Measurements from ENCODE around the gene CDK7. TPM values are rescaled to one million over a fixed set of nuclear protein-coding genes. Genes with fewer than 3 reads are reported as not detected.

Gene CDK7
- total and polyA plus RNA-seq, 9 donors = 15.9 to 24.4 (median 19.4) TPM

GRCh38 chr5:69285448-69286116 lies 50.9 kb downstream of the CDK7 start:
- Histone ChIP-seq H3K4me3 (ENCODE audit: low read length) (no peak overlapping the region), H3K27me3 (ENCODE audit: control insufficient read depth, insufficient read depth, low read length) (no peaks in the 10 kb centered on the region), H3K36me3 (ENCODE audit: control insufficient read depth, insufficient read depth, low read length) (peaks cover 8% of the 10 kb centered on the region), H3K9me3 (replicated peaks; ENCODE audit: control insufficient read depth, low read depth, low read length) (no peaks in the 10 kb centered on the region), H3K4me1 (ENCODE audit: control insufficient read depth, insufficient read depth, low read length) (no peaks in the 10 kb centered on the region), H3K27ac (ENCODE audit: low read length) (no peak overlapping the region)
- 87% methylated on average over 2 of the region's 5 CpGs for WGBS (ENCODE audit: insufficient coverage)
- DNase-seq = no peak

- H3K27me3 ChIP-seq (ENCODE audit: control insufficient read depth, insufficient read depth, low read length) = no peaks in the 10 kb centered on the region
- H3K36me3 ChIP-seq (ENCODE audit: control insufficient read depth, insufficient read depth, low read length) = no peaks in the 10 kb centered on the region
- no peaks in the 10 kb centered on the region for H3K9me3 ChIP-seq (replicated peaks; ENCODE audit: control insufficient read depth, low read depth, low read length)
- no peaks in the 10 kb centered on the region for H3K4me1 ChIP-seq (ENCODE audit: control insufficient read depth, insufficient read depth, low read length)
- no peak overlapping the region for H3K27ac ChIP-seq (ENCODE audit: low read length)
- H3K4me3 ChIP-seq (ENCODE audit: low read length) = no peak overlapping the region
- no peak for DNase-seq
- WGBS (ENCODE audit: insufficient coverage) = 50% methylated on average over 1 of the region's 2 CpGs
These were observed 53.4 kb downstream of the CDK7 start for GRCh38 chr5:69288069-69288468.

GRCh38 chr5:69288688-69289087 lies 54.0 kb downstream of the CDK7 start:
- WGBS (ENCODE audit: insufficient coverage) = no CpG with 5 or more reads among the region's 1 CpG
- no peaks in the 10 kb centered on the region for H3K27me3 ChIP-seq (ENCODE audit: control insufficient read depth, insufficient read depth, low read length)
- H3K4me3 ChIP-seq (ENCODE audit: low read length) = no peak overlapping the region
- no peaks in the 10 kb centered on the region for H3K36me3 ChIP-seq (ENCODE audit: control insufficient read depth, insufficient read depth, low read length)
- no peaks in the 10 kb centered on the region for H3K4me1 ChIP-seq (ENCODE audit: control insufficient read depth, insufficient read depth, low read length)
- no peak overlapping the region for H3K27ac ChIP-seq (ENCODE audit: low read length)
- no peak for DNase-seq
- no peaks in the 10 kb centered on the region for H3K9me3 ChIP-seq (replicated peaks; ENCODE audit: control insufficient read depth, low read depth, low read length)

GRCh38 chr5:69292306-69292705 lies 57.6 kb downstream of the CDK7 start:
- H3K36me3 ChIP-seq (ENCODE audit: control insufficient read depth, insufficient read depth, low read length) = no peaks in the 10 kb centered on the region

GRCh38 chr5:69293882-69294281 lies 59.2 kb downstream of the CDK7 start:
- no peak overlapping the region for H3K27ac ChIP-seq (ENCODE audit: low read length)
- no peak overlapping the region for H3K4me3 ChIP-seq (ENCODE audit: low read length)
- WGBS (ENCODE audit: insufficient coverage) = no CpG with 5 or more reads among the region's 1 CpG
- no peaks in the 10 kb centered on the region for H3K36me3 ChIP-seq (ENCODE audit: control insufficient read depth, insufficient read depth, low read length)
- DNase-seq = no peak
- H3K9me3 ChIP-seq (replicated peaks; ENCODE audit: control insufficient read depth, low read depth, low read length) = no peaks in the 10 kb centered on the region
- no peaks in the 10 kb centered on the region for H3K27me3 ChIP-seq (ENCODE audit: control insufficient read depth, insufficient read depth, low read length)
- no peaks in the 10 kb centered on the region for H3K4me1 ChIP-seq (ENCODE audit: control insufficient read depth, insufficient read depth, low read length)

More at GRCh38 chr5:69292306-69292705, 57.6 kb downstream of the CDK7 start:
- H3K9me3 ChIP-seq (replicated peaks; ENCODE audit: control insufficient read depth, low read depth, low read length) = no peaks in the 10 kb centered on the region
- H3K4me3 ChIP-seq (ENCODE audit: low read length) = no peak overlapping the region
- no peaks in the 10 kb centered on the region for H3K4me1 ChIP-seq (ENCODE audit: control insufficient read depth, insufficient read depth, low read length)
- DNase-seq = no peak
- no peaks in the 10 kb centered on the region for H3K27me3 ChIP-seq (ENCODE audit: control insufficient read depth, insufficient read depth, low read length)
- H3K27ac ChIP-seq (ENCODE audit: low read length) = no peak overlapping the region
- no CpG with 5 or more reads among the region's 2 CpGs for WGBS (ENCODE audit: insufficient coverage)

- Histone ChIP-seq H3K4me1 (ENCODE audit: control insufficient read depth, insufficient read depth, low read length) (no peaks in the 10 kb centered on the region), H3K27me3 (ENCODE audit: control insufficient read depth, insufficient read depth, low read length) (no peaks in the 10 kb centered on the region), H3K36me3 (ENCODE audit: control insufficient read depth, insufficient read depth, low read length) (no peaks in the 10 kb centered on the region), H3K4me3 (ENCODE audit: low read length) (no peak overlapping the region), H3K27ac (ENCODE audit: low read length) (peak overlapping the region; percentile 3), H3K9me3 (replicated peaks; ENCODE audit: control insufficient read depth, low read depth, low read length) (no peaks in the 10 kb centered on the region)
- WGBS (ENCODE audit: insufficient coverage) = no CpG with 5 or more reads among the region's 10 CpGs
- peak; percentile 67 for DNase-seq
These were observed 60.5 kb downstream of the CDK7 start for GRCh38 chr5:69295088-69295754.

GRCh38 chr5:69299625-69300024 lies 64.9 kb downstream of the CDK7 start:
- no peak for DNase-seq
- WGBS (ENCODE audit: insufficient coverage) = no CpG with 5 or more reads among the region's 6 CpGs
- H3K27ac ChIP-seq (ENCODE audit: low read length) = no peak overlapping the region

GRCh38 chr5:69300537-69301203 lies 66.0 kb downstream of the CDK7 start:
- DNase-seq = no peak
- H3K9me3 ChIP-seq (replicated peaks; ENCODE audit: control insufficient read depth, low read depth, low read length) = no peaks in the 10 kb centered on the region
- 85% methylated on average over 2 of the region's 5 CpGs for WGBS (ENCODE audit: insufficient coverage)

More at GRCh38 chr5:69299625-69300024, 64.9 kb downstream of the CDK7 start:
- Histone ChIP-seq H3K27me3 (ENCODE audit: control insufficient read depth, insufficient read depth, low read length) (no peaks in the 10 kb centered on the region), H3K9me3 (replicated peaks; ENCODE audit: control insufficient read depth, low read depth, low read length) (no peaks in the 10 kb centered on the region), H3K36me3 (ENCODE audit: control insufficient read depth, insufficient read depth, low read length) (no peaks in the 10 kb centered on the region), H3K4me1 (ENCODE audit: control insufficient read depth, insufficient read depth, low read length) (no peaks in the 10 kb centered on the region), H3K4me3 (ENCODE audit: low read length) (no peak overlapping the region)

GRCh38 chr5:69305512-69305911 lies 70.8 kb downstream of the CDK7 start:
- Histone ChIP-seq H3K9me3 (replicated peaks; ENCODE audit: control insufficient read depth, low read depth, low read length) (no peaks in the 10 kb centered on the region), H3K27me3 (ENCODE audit: control insufficient read depth, insufficient read depth, low read length) (no peaks in the 10 kb centered on the region), H3K4me1 (ENCODE audit: control insufficient read depth, insufficient read depth, low read length) (no peaks in the 10 kb centered on the region), H3K27ac (ENCODE audit: low read length) (no peak overlapping the region), H3K36me3 (ENCODE audit: control insufficient read depth, insufficient read depth, low read length) (no peaks in the 10 kb centered on the region), H3K4me3 (ENCODE audit: low read length) (no peak overlapping the region)
- no peak for DNase-seq
- 94% methylated on average over 6 of the region's 8 CpGs for WGBS (ENCODE audit: insufficient coverage)

More at GRCh38 chr5:69300537-69301203, 66.0 kb downstream of the CDK7 start:
- H3K36me3 ChIP-seq (ENCODE audit: control insufficient read depth, insufficient read depth, low read length) = no peaks in the 10 kb centered on the region
- H3K4me3 ChIP-seq (ENCODE audit: low read length) = no peak overlapping the region
- H3K27ac ChIP-seq (ENCODE audit: low read length) = no peak overlapping the region
- H3K27me3 ChIP-seq (ENCODE audit: control insufficient read depth, insufficient read depth, low read length) = no peaks in the 10 kb centered on the region
- no peaks in the 10 kb centered on the region for H3K4me1 ChIP-seq (ENCODE audit: control insufficient read depth, insufficient read depth, low read length)

GRCh38 chr5:69308046-69308553 lies 73.4 kb downstream of the CDK7 start:
- Histone ChIP-seq H3K4me3 (ENCODE audit: low read length) (no peak overlapping the region), H3K36me3 (ENCODE audit: control insufficient read depth, insufficient read depth, low read length) (no peaks in the 10 kb centered on the region), H3K27me3 (ENCODE audit: control insufficient read depth, insufficient read depth, low read length) (no peaks in the 10 kb centered on the region), H3K4me1 (ENCODE audit: control insufficient read depth, insufficient read depth, low read length) (no peaks in the 10 kb centered on the region), H3K9me3 (replicated peaks; ENCODE audit: control insufficient read depth, low read depth, low read length) (no peaks in the 10 kb centered on the region), H3K27ac (ENCODE audit: low read length) (no peak overlapping the region)
- DNase-seq = no peak
- no CpG with 5 or more reads among the region's 3 CpGs for WGBS (ENCODE audit: insufficient coverage)
